Heart right ventricle (tissue), 16 donors: ENCODE data around the gene SP8. TPM values are rescaled to one million over a fixed set of nuclear protein-coding genes. Genes with fewer than 3 reads are reported as not detected.

Experiments used
- ATAC-seq, 8 donors: fragments of 200-7000 bp; cut with Tn5 transposase; one replicate each; pipeline ENCODE4 v1.9.1; 2020; ENCODE audit warnings: mild to moderate bottlenecking in 8 of 8, moderate library complexity in 8 of 8, moderate number of reproducible peaks in 1 of 8
- DNase-seq, 2 donors: peaks; one replicate each; pipeline ENCODE4 v3.0.0-alpha.2; 2020
- H3K27ac ChIP-seq, 10 donors: fragments of 200-600 bp; sonication (generic) in 2 of 10; one replicate each; pipeline versions ENCODE4 v1.5.0 to v1.8.0; 2020 to 2022; ENCODE audit warnings: mild to moderate bottlenecking in 3 of 10
- H3K27me3 ChIP-seq, 7 donors: fragments of 200-600 bp; one replicate each; pipeline ENCODE4 v1.8.0; 2021 to 2022; ENCODE audit warnings: mild to moderate bottlenecking in 2 of 7
- H3K36me3 ChIP-seq, 9 donors: fragments of 200-600 bp; sonication (generic) in 1 of 9; one replicate each; pipeline versions ENCODE4 v1.5.0 to v1.8.0; 2020 to 2022; ENCODE audit warnings: mild to moderate bottlenecking in 2 of 9
- H3K4me1 ChIP-seq, 9 donors: fragments of 200-600 bp; sonication (generic) in 1 of 9; one replicate each; pipeline versions ENCODE4 v1.5.0 to v1.8.0; 2020 to 2022; ENCODE audit warnings: mild to moderate bottlenecking in 4 of 9
- H3K4me3 ChIP-seq, 10 donors: fragments of 200-600 bp; sonication (generic) in 2 of 10; one replicate each; pipeline versions ENCODE4 v1.5.0 to v1.8.0; 2020 to 2022; ENCODE audit warnings: mild to moderate bottlenecking in 7 of 10, moderate library complexity in 2 of 10
- H3K9me3 ChIP-seq, 11 donors: fragments of 200-600 bp in 10 of 11; sonication (generic) in 2 of 11; one replicate each; pipeline versions ENCODE4 v1.5.0 to v1.8.0; 2013 to 2022; ENCODE audit warnings: mild to moderate bottlenecking in 2 of 11, control low read depth in 1 of 11, moderate library complexity in 1 of 11
- CTCF ChIP-seq, 9 donors: fragments of 200-600 bp; sonication (generic) in 2 of 9; IDR thresholded peaks; one replicate each; pipeline versions ENCODE4 v1.5.0 to v1.8.0; 2021 to 2022; ENCODE audit warnings: antibody characterized with exemption in 9 of 9, mild to moderate bottlenecking in 5 of 9, moderate library complexity in 1 of 9
- WGBS, 2 donors: extraction: QIAGEN DNeasy Blood & Tissue Kit; methylation state at CpG; one replicate each; pipeline ENCODE4 v1.1.7; 2013; ENCODE audit warnings: inconsistent platforms in 1 of 2; 5-methylcytosine and 5-hydroxymethylcytosine counted together
- intact Hi-C, 10 donors: fragments of 100-400 bp; cut with DNase I; formaldehyde crosslinking; loops; one replicate each; pipeline versions ENCODE4 v1.11.1 to v1.14.2; 2022
- polyA plus RNA-seq, 2 donors: library from polyadenylated mRNA; stranded (reverse); fragments of 200-250 nt; gene quantifications; one replicate each; pipeline ENCODE4 v1.2.3, GENCODE V29; 2013
- total RNA-seq, 10 donors: library from RNA; stranded (reverse); fragmentation: NEBNext Ultra II Directional in 3 of 10; extraction: Animal tissue kit (Norgen Biotek cat#: 25700) in 3 of 10; gene quantifications; one replicate each; pipeline versions ENCODE4 v1.2.1 to v1.2.4, GENCODE V29; 2021 to 2023
- donor health status: Arrhythmogenic right ventricular cardiomyopathy.
- donor health status: ischemic (EF 13 %, LVEDD 7.1; RV severe dilation, severe dysfunction).
- donor health status: healthy with polysubstance abuse.
- donor health status: DM: no; HTN: yes; CAD: no.
- donor health status: DM: no; HTN: no; CAD: no.
- donor health status: ischemic (EF 25% LVEDD 6.9; RV normal size, moderate dysfunction).
- donor health status: ischemic (EF 25% LVEDD 5.7; RV mildly dilated, moderate dysfunction).
- donor health status: healthy.
- donor health status: DM: yes; HTN: yes; CAD: no.
- donor health status: Ischemic cardiomyopathy.
- donor health status: ischemic (EF 35%, LVEDD 5.7; RV mildly dilated, moderate dysfunction).
- donor health status: nonischemic (EF 11% LVEDD 7.7; RV severe dilation, severe dysfunction).
- donor health status: DM: yes; HTN: yes; CAD: no.
- donor health status: PGD.
- donor health status: ischemic (EF 29% LVEDD 5.4; RV normal size, mild dysfunction).
- donor health status: nonischemic (EF 23%, LVEDD 6.1; RV moderate dilation, normal function).

Gene SP8
- total and polyA plus RNA-seq, 12 donors, result not detected

DNA sequence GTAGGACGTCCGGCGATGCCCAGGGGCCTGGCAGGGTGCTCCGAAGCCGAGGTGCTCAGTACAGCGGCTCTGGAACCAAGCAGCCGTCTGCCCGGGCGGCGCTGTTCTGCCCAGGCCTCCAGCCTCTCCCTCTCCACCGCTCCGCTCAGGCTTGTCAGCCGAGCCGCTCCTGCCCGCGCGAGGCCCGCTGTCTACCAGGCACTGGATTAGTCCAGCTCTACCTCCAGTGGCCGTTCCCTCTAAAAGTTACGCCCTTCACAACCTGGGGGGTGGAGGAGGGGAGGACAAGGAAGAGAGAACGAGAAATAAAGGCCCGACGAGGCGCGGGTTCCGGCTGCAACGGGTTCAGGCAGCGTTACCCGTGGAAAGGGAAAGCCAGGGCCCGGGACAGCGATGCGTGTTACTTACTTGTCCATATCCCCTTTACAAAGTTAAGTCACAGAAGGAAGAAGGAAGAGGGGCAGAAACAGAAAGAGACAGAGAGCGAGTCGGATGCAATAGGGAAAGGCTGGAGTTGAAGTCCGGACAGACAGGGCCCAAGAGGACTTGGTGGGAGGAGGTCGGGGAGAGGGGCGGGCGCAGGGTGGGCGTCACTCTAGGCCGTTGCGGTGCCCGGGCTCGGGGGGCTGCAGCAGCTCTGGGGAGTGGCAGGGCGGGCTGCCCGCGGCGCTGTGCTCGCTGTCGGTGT is 2.8 kb downstream of the SP8 start:
- peaks cover 19 to 100% (median 100%) of the 10 kb centered on the region in 7 donors for H3K27me3 ChIP-seq
- TF ChIP-seq CTCF (IDR thresholded peaks at IDR 0.05), result no peak
- peak in 5 of 8 donors; percentile 36 to 59 (median 41) for ATAC-seq
- H3K4me3 ChIP-seq, result peak overlapping the region in 9 of 10 donors; percentile 3 to 38 (median 21)
- 2% methylated on average over 49 of the region's 49 CpGs for WGBS, 2 donors
- intact Hi-C loops, result loop anchor here in 2 of 10 donors (5.0 to 10.0 kb wide), 2 partner anchors 468 to 471 kb away; no protein-coding TSS in a partner anchor
- no peaks in the 10 kb centered on the region for H3K9me3 ChIP-seq
- no peaks in the 10 kb centered on the region for H3K36me3 ChIP-seq
- no peak overlapping the region for H3K27ac ChIP-seq
- H3K4me1 ChIP-seq, result peaks cover 0 to 41% (median 28%) of the 10 kb centered on the region in 9 donors
- peak in 1 of 2 donors; percentile 12 for DNase-seq

DNA sequence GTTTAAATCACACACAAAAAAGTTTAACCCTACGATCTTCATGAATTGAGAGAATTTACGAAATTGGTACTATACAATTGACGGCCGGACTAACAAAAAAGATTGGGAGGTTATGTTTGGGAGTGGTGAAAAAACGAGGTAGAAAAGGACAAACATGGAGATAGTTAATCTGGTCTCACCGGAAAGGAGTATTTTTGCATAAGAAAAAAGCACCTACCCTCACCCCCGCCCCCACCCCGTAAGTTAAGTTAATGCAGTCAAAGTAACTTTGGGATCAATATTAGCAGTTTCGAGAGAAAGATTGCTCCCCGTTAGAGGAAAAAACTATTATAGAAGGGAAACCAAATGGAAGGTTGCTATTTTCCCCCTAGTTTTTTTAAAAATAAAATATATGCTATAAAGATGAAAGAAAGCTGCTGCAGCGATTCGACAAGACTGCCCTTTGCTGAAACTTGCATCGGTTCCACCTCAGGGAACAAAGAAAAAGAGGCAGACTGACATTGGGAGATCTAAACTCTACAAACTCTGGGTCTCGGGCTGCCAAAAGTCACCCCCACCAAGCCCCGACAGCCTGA is 3.5 kb downstream of the SP8 start:
- intact Hi-C loops, result loop anchor here in 2 of 10 donors (5.0 to 10.0 kb wide), 2 partner anchors 469 to 472 kb away; no protein-coding TSS in a partner anchor
- DNase-seq (no peak), ATAC-seq (no peak)
- Histone ChIP-seq H3K4me3 (no peak overlapping the region), H3K36me3 (no peaks in the 10 kb centered on the region), H3K27me3 (peaks cover 19 to 100% (median 100%) of the 10 kb centered on the region in 7 donors), H3K4me1 (peaks cover 0 to 45% (median 33%) of the 10 kb centered on the region in 9 donors), H3K27ac (no peak overlapping the region), H3K9me3 (no peaks in the 10 kb centered on the region)
- TF ChIP-seq CTCF (IDR thresholded peaks at IDR 0.05), result no peak
- WGBS, 2 donors, result 12 to 16% methylated on average over 15 of the region's 15 CpGs

- no peak for ATAC-seq
- DNase-seq, result no peak
- TF ChIP-seq CTCF (IDR thresholded peaks at IDR 0.05), result no peak
- peaks cover 18 to 100% (median 100%) of the 10 kb centered on the region in 7 donors for H3K27me3 ChIP-seq
- no peaks in the 10 kb centered on the region for H3K9me3 ChIP-seq
- intact Hi-C loops, result loop anchor here in 6 of 10 donors (2.0 to 10.0 kb wide), 4 partner anchors 473 to 728 kb away; no protein-coding TSS in a partner anchor
- 8 to 12% methylated on average over 16 of the region's 16 CpGs for WGBS, 2 donors
- H3K27ac ChIP-seq, result no peak overlapping the region
- no peaks in the 10 kb centered on the region for H3K36me3 ChIP-seq
- peaks cover 0 to 16% (median 11%) of the 10 kb centered on the region in 9 donors for H3K4me1 ChIP-seq
- no peak overlapping the region for H3K4me3 ChIP-seq
Measured at GRCh38 chr7:20779041-20779440, 7.6 kb downstream of the SP8 start.

GRCh38 chr7:20778063-20778721 is 8.5 kb downstream of the SP8 start:
- WGBS, 2 donors, result 1 to 2% methylated on average over 58 to 63 of the region's 63 CpGs
- Histone ChIP-seq H3K4me1 (peaks cover 0 to 13% (median 8%) of the 10 kb centered on the region in 9 donors), H3K27ac (no peak overlapping the region), H3K4me3 (peak overlapping the region in 8 of 10 donors; percentile 11 to 35 (median 25)), H3K9me3 (no peaks in the 10 kb centered on the region), H3K36me3 (no peaks in the 10 kb centered on the region), H3K27me3 (peaks cover 17 to 100% (median 100%) of the 10 kb centered on the region in 7 donors)
- DNase-seq (peak in 1 of 2 donors; percentile 26), ATAC-seq (peak; percentile 57 to 93 (median 86))
- intact Hi-C loops, result loop anchor here in 6 of 10 donors (2.0 to 10.0 kb wide), 4 partner anchors 474 to 729 kb away; no protein-coding TSS in a partner anchor
- TF ChIP-seq CTCF (IDR thresholded peaks at IDR 0.05), result peak in 8 of 9 donors; percentile 21 to 66 (median 53)
